K562 (cell line): Measurements from ENCODE around the gene TREH. TPM values are rescaled to one million over a fixed set of nuclear protein-coding genes. Genes with fewer than 3 reads are reported as not detected.

Source experiments
- BRD4 ChIP-seq: fragments of 200-600 bp; sonication (generic); IDR thresholded peaks from 2 replicates; pipeline ENCODE4 v1.6.1; 2017; ENCODE audit warnings: inconsistent platforms
- EHMT2 ChIP-seq: fragments of 450-650 bp; IDR thresholded peaks from 2 replicates; pipeline ENCODE4 v1.6.1; 2018; ENCODE audit warnings: antibody characterized with exemption
- HLTF ChIP-seq: fragments of 450-650 bp; IDR thresholded peaks from 2 replicates; pipeline ENCODE4 v1.6.1; 2016
- KDM2B ChIP-seq: fragments of 250-450 bp; sonication (Bioruptor Pico); IDR thresholded peaks from 2 replicates; pipeline ENCODE4 v1.8.0; 2021; ENCODE audit warnings: mild to moderate bottlenecking, moderate library complexity
- LCOR ChIP-seq: sonication (generic); formaldehyde crosslinking; IDR thresholded peaks from 2 replicates; pipeline ENCODE4 v1.8.0; 2022; ENCODE audit warnings: mild to moderate bottlenecking, missing genetic modification reagents
- NRF1 ChIP-seq, 2 experiments: fragments of 450-650 bp; IDR thresholded peaks in 1 of 2; conservative IDR thresholded peaks in 1 of 2; 2 replicates each; pipeline ENCODE4 v1.6.1; 2014; ENCODE audit warnings: mild to moderate bottlenecking in 2 of 2
- RBM17 ChIP-seq: fragments of 200-400 bp; formaldehyde crosslinking; IDR thresholded peaks from 2 replicates; pipeline ENCODE4 v1.6.1; 2017; ENCODE audit warnings: low read depth, mild to moderate bottlenecking, low read length, borderline replicate concordance
- SPI1 ChIP-seq: IDR thresholded peaks from 2 replicates; pipeline ENCODE4 v1.6.1; 2011; ENCODE audit warnings: low read depth, low read length, control low read depth, borderline replicate concordance
- TAF1 ChIP-seq: IDR thresholded peaks from 2 replicates; pipeline ENCODE4 v1.6.1; 2011; ENCODE audit warnings: mild to moderate bottlenecking, low read length, moderate library complexity; ENCODE audit not compliant: insufficient read depth, control insufficient read depth, severe bottlenecking; ENCODE audit errors: extremely low read depth
- TARDBP ChIP-seq: fragments of 450-650 bp; IDR thresholded peaks from 2 replicates; pipeline ENCODE4 v1.6.1; 2016
- WHSC1 ChIP-seq: IDR thresholded peaks from one replicate; pipeline ENCODE4 v1.6.1; 2012; ENCODE audit warnings: low read length, control low read depth, inconsistent platforms
- ZBTB8A ChIP-seq: fragments of 450-650 bp; IDR thresholded peaks from 2 replicates; pipeline ENCODE4 v1.6.1; 2018; ENCODE audit warnings: mild to moderate bottlenecking, moderate library complexity; ENCODE audit not compliant: partially characterized antibody
- ZNF12 ChIP-seq: sonication (generic); formaldehyde crosslinking; IDR thresholded peaks from 2 replicates; pipeline ENCODE4 v1.4.0; 2020; ENCODE audit warnings: mild to moderate bottlenecking, missing genetic modification reagents
- ZNF134 ChIP-seq: fragments of 250-450 bp; sonication (Bioruptor Pico); conservative IDR thresholded peaks from 2 replicates; pipeline ENCODE4 v1.4.0; 2020
- ZSCAN32 ChIP-seq: fragments of 450-650 bp; formaldehyde crosslinking; IDR thresholded peaks from 2 replicates; pipeline ENCODE4 v1.4.0; 2020; ENCODE audit warnings: mild to moderate bottlenecking, moderate library complexity
- polyA plus RNA-seq, 8 experiments: library from polyadenylated mRNA; depleted of rRNA in 4 of 8; stranded (reverse) in 5 of 8; unstranded in 3 of 8; fragments of >200 nt; fragmentation: Nextera tagmentation in 2 of 8; fragmentation: Illumina TruSeq in 1 of 8; extraction: Ambion mirVana in 2 of 8; extraction: Trizol in 1 of 8; gene quantifications; 2 replicates each; pipeline versions ENCODE4 v1.2.1 to v1.2.3, GENCODE V29; 2011 to 2014; ENCODE audit warnings: inconsistent platforms in 1 of 8, missing spikeins in 1 of 8
- total RNA-seq, 7 experiments: library from RNA; depleted of rRNA in 6 of 7; stranded (reverse); fragments of >200 nt in 6 of 7; fragmentation: Illumina TruSeq in 2 of 7; extraction: Trizol in 2 of 7; gene quantifications; 2 replicates each; pipeline versions ENCODE4 v1.2.1 to v1.2.3, GENCODE V29; 2011 to 2021; ENCODE audit warnings: low replicate concordance in 1 of 7
- TF ChIP-seq, protein P1 (sequence below): fragments of 250-450 bp; sonication (Bioruptor Pico); IDR thresholded peaks from 2 replicates; pipeline ENCODE4 v1.6.1; 2021; ENCODE audit warnings: mild to moderate bottlenecking
- TF ChIP-seq, protein P2 (sequence below), 3 experiments: fragments of 200-800 bp in 1 of 3; sonication (Bioruptor generic) in 1 of 3; sonication (generic) in 1 of 3; formaldehyde crosslinking in 1 of 3; IDR thresholded peaks; 2 replicates each; pipeline versions ENCODE4 v1.6.1 to v1.8.0; 2016 to 2022; ENCODE audit warnings: mild to moderate bottlenecking in 2 of 3, missing compliant biosample characterization in 2 of 3, missing genetic modification characterization in 2 of 3, missing genetic modification reagents in 1 of 3
- TF ChIP-seq, protein P3 (sequence below): fragments of 450-650 bp; formaldehyde crosslinking; IDR thresholded peaks from 2 replicates; pipeline ENCODE4 v1.4.0; 2022; ENCODE audit warnings: missing genetic modification characterization
- TF ChIP-seq, protein P4 (sequence below): fragments of 450-650 bp; IDR thresholded peaks from 2 replicates; pipeline ENCODE4 v1.6.1; 2016
- TF ChIP-seq, protein P5 (sequence below), 2 experiments: fragments of 450-650 bp in 1 of 2; sonication (generic) in 1 of 2; formaldehyde crosslinking; conservative IDR thresholded peaks; 2 replicates each; pipeline versions ENCODE4 v1.4.0 to v1.8.1; 2020 to 2022; ENCODE audit warnings: mild to moderate bottlenecking in 1 of 2, missing genetic modification reagents in 1 of 2
- TF ChIP-seq, protein P6 (sequence below): fragments of 250-450 bp; sonication (Bioruptor Pico); IDR thresholded peaks from 2 replicates; pipeline ENCODE4 v1.4.0; 2020; ENCODE audit warnings: mild to moderate bottlenecking

TREH gene
- total and polyA plus RNA-seq, 9 of the 15 experiments (the other 6 are each of a cell fraction or from before 2014, with no cell fraction given), result 0.09 to 0.20 (median 0.11) TPM; not detected in 6

DNA sequence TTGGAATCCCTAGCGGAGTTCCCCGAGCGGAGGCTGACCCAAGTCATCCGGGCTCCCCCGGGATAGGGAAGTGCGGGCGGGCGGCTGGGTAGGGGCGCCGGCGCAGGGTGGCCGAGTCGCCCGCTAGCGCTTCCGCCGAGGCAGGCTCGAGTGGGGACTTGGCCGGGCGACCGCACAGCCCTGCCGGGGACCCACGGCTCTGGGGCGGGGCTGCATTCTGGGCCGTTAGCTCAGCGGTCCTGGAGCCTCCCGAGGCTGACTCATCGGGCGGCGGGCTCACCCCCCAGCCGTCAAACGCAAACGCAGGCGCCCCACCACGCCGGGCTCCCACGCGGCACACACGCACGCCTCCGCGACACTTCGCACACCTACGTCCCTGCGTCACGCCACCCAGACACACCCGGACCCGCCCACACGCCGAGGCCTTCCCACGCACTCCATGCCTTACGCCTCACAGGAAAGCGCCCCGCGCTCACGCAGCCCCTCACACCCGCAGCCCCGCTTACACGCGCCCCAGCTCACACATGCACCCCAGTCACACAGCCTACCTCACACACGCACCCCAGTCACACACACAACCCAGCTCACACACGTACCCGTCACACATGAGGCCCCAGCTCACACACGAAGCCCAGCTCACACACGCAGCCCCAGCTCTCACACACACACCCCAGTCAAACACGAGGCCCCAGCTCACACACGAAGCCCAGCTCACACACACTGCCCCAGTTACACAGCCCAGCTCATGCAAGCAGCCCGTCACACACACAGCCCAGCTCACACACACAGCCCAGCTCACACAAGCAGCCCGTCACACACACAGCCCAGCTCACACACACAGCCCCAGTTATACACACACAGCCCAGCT lies 70.9 kb downstream of the TREH start (continued):
- TF ChIP-seq ZNF134 (0 out of 2 replicates have a peak, but pooled peaks have one; percentile 35), TAF1 (peak; percentile 64), KDM2B (no peak), EHMT2 (0 out of 2 replicates have a peak, but pooled peaks have one; percentile 43), ZNF12 (CRISPR knock-in tag) (peak; percentile 49; the same call in 1 of the 2 replicates), BRD4 (peak; percentile 23; the same call in 1 of the 2 replicates), WHSC1 (no peak), TARDBP (0 out of 2 replicates have a peak, but pooled peaks have one; percentile 65), ZSCAN32 (CRISPR knock-in tag) (peak; percentile 25; the same call in 1 of the 2 replicates), RBM17 (no peak), HLTF (peak; percentile 78), SPI1 (peak; percentile 48; the same call in 1 of the 2 replicates), ZBTB8A (no peak), LCOR (CRISPR knock-in tag) (peak; percentile 82), NRF1 (conservative IDR thresholded peaks at IDR 0.05 in 1 of 2, IDR thresholded peaks at IDR 0.05 in 1 of 2) (peak; percentile 81 to 83)
- TF ChIP-seq, protein P1, sequence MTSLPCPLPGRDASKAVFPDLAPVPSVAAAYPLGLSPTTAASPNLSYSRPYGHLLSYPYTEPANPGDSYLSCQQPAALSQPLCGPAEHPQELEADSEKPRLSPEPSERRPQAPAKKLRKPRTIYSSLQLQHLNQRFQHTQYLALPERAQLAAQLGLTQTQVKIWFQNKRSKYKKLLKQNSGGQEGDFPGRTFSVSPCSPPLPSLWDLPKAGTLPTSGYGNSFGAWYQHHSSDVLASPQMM (CRISPR knock-in tag), result no peak
- TF ChIP-seq, protein P2, sequence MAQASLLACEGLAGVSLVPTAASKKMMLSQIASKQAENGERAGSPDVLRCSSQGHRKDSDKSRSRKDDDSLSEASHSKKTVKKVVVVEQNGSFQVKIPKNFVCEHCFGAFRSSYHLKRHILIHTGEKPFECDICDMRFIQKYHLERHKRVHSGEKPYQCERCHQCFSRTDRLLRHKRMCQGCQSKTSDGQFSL (CRISPR knock-in tag; IDR thresholded peaks at IDR 0.05), result peak; percentile 74
- TF ChIP-seq, protein P2 (tag; IDR thresholded peaks at IDR 0.05), result no peak
- TF ChIP-seq, protein P3, sequence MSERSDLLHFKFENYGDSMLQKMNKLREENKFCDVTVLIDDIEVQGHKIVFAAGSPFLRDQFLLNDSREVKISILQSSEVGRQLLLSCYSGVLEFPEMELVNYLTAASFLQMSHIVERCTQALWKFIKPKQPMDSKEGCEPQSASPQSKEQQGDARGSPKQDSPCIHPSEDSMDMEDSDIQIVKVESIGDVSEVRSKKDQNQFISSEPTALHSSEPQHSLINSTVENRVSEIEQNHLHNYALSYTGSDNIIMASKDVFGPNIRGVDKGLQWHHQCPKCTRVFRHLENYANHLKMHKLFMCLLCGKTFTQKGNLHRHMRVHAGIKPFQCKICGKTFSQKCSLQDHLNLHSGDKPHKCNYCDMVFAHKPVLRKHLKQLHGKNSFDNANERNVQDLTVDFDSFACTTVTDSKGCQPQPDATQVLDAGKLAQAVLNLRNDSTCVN (CRISPR knock-in tag), result peak; percentile 68; the same call in 1 of the 2 replicates
- TF ChIP-seq, protein P4, sequence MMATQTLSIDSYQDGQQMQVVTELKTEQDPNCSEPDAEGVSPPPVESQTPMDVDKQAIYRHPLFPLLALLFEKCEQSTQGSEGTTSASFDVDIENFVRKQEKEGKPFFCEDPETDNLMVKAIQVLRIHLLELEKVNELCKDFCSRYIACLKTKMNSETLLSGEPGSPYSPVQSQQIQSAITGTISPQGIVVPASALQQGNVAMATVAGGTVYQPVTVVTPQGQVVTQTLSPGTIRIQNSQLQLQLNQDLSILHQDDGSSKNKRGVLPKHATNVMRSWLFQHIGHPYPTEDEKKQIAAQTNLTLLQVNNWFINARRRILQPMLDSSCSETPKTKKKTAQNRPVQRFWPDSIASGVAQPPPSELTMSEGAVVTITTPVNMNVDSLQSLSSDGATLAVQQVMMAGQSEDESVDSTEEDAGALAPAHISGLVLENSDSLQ, result peak; percentile 35; the same call in 1 of the 2 replicates
- TF ChIP-seq, protein P5, sequence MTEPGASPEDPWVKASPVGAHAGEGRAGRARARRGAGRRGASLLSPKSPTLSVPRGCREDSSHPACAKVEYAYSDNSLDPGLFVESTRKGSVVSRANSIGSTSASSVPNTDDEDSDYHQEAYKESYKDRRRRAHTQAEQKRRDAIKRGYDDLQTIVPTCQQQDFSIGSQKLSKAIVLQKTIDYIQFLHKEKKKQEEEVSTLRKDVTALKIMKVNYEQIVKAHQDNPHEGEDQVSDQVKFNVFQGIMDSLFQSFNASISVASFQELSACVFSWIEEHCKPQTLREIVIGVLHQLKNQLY (CRISPR knock-in tag; conservative IDR thresholded peaks at IDR 0.05), result peak in 1 of 2 experiments; percentile 68; a peak in 1 of 4 replicates
- TF ChIP-seq, protein P6, sequence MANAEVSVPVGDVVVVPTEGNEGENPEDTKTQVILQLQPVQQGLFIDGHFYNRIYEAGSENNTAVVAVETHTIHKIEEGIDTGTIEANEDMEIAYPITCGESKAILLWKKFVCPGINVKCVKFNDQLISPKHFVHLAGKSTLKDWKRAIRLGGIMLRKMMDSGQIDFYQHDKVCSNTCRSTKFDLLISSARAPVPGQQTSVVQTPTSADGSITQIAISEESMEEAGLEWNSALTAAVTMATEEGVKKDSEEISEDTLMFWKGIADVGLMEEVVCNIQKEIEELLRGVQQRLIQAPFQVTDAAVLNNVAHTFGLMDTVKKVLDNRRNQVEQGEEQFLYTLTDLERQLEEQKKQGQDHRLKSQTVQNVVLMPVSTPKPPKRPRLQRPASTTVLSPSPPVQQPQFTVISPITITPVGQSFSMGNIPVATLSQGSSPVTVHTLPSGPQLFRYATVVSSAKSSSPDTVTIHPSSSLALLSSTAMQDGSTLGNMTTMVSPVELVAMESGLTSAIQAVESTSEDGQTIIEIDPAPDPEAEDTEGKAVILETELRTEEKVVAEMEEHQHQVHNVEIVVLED, result peak; percentile 91
